ENCODE results near the gene CSTF3. TPM values are rescaled to one million over a fixed set of nuclear protein-coding genes. Genes with fewer than 3 reads are reported as not detected.

The CSTF3 gene
- polyA plus RNA-seq, 1 donor from 2014 or later = 86.8 TPM

DNA sequence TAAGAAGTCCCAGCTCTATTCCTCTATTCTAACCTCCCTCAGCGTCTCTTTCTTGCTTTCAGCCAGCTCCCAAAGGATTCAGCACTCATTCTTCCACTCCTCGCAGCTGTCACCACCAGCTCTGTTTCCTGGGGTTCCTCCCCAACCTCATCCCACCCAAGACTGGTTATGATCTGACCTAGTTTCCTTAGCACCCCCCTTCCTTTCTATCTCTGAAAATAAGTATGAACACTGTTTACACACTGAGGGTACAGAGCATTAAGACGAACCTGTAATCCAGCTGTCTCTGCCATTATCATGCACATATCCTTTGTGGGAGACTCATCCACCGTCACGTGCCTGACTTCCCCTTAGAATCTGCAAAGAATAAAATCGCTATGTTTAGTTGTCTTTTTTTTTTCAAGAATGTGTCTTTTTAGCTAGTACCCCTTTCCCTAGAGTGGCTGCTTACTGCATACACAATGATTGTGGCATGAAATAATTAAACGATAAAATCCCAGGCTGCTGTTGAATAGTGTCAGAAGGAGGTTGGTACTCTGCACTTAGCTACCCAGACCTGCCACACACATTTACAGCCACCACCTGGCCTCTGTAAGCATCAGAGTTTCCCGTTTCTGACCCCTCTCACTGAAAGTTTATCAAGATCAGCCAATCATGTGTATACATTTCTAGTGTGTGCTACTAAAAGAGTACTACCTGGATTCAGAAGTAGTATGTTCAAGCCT is 26.9 kb upstream of the CSTF3 start:
- TF ChIP-seq TAF1 (IDR thresholded peaks at IDR 0.05; ENCODE audit: low read depth) (no peak), EZH2 (IDR thresholded peaks at IDR 0.05; ENCODE audit: borderline replicate concordance, insufficient read depth, low read length, poor library complexity, severe bottlenecking) (no peak), MXI1 (conservative IDR thresholded peaks at IDR 0.05; ENCODE audit: poor library complexity, severe bottlenecking) (no peak)
- no peak overlapping the region for H3K4me3 ChIP-seq (ENCODE audit: low read length)
- no peaks in the 10 kb centered on the region for H3F3A ChIP-seq (ENCODE audit: insufficient read depth, low read length, poor library complexity, severe bottlenecking)
- no peak overlapping the region for H3K9ac ChIP-seq (ENCODE audit: low read length)
- H3K4me2 ChIP-seq (ENCODE audit: low read length) = no peak overlapping the region
- H3K27me3 ChIP-seq (ENCODE audit: insufficient read depth, low read depth, low read length) = no peaks in the 10 kb centered on the region
- no peaks in the 10 kb centered on the region for H3K9me2 ChIP-seq (ENCODE audit: insufficient read depth, low read length)
- no peaks in the 10 kb centered on the region for H4K20me1 ChIP-seq (ENCODE audit: insufficient read depth)
- H3K79me2 ChIP-seq (replicated peaks; ENCODE audit: insufficient read depth, low read length) = no peaks in the 10 kb centered on the region
- H3K9me3 ChIP-seq (ENCODE audit: low read length) = no peaks in the 10 kb centered on the region
- no peak overlapping the region for H3K27ac ChIP-seq (ENCODE audit: low read length)
- H2AFZ ChIP-seq (ENCODE audit: low read depth, low read length) = no peak overlapping the region
- no peaks in the 10 kb centered on the region for H3K36me3 ChIP-seq (ENCODE audit: insufficient read depth, low read length)

DNA sequence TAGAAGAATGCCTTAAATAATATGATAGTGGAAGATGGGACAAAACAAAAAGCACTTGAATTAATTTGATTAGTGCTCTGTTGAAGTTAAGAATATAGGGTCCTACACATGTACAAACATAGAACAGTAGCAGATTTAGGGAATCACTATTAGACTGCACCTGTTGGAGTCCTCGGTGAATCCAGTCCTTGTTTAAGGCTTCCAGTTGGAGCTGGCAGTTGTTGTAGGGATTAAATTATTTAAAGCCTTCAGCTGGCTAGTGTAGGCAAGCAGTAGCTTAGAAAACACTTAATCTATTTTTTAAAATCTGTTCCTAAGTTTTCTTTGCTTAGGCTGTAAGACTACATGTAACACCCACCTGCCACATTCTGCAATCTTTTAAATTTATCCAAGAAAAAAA is 24.5 kb upstream of the CSTF3 start:
- Histone ChIP-seq H3K27ac (ENCODE audit: low read length) (no peak overlapping the region), H3K4me2 (ENCODE audit: low read length) (no peak overlapping the region), H3K36me3 (ENCODE audit: insufficient read depth, low read length) (no peaks in the 10 kb centered on the region), H3K9me3 (ENCODE audit: low read length) (no peaks in the 10 kb centered on the region), H3F3A (ENCODE audit: insufficient read depth, low read length, poor library complexity, severe bottlenecking) (no peaks in the 10 kb centered on the region), H2AFZ (ENCODE audit: low read depth, low read length) (no peak overlapping the region), H3K27me3 (ENCODE audit: insufficient read depth, low read depth, low read length) (no peaks in the 10 kb centered on the region), H3K79me2 (replicated peaks; ENCODE audit: insufficient read depth, low read length) (no peaks in the 10 kb centered on the region), H3K4me3 (ENCODE audit: low read length) (no peak overlapping the region), H3K9ac (ENCODE audit: low read length) (no peak overlapping the region), H3K9me2 (ENCODE audit: insufficient read depth, low read length) (no peaks in the 10 kb centered on the region), H4K20me1 (ENCODE audit: insufficient read depth) (no peaks in the 10 kb centered on the region)
- TF ChIP-seq, protein P1, sequence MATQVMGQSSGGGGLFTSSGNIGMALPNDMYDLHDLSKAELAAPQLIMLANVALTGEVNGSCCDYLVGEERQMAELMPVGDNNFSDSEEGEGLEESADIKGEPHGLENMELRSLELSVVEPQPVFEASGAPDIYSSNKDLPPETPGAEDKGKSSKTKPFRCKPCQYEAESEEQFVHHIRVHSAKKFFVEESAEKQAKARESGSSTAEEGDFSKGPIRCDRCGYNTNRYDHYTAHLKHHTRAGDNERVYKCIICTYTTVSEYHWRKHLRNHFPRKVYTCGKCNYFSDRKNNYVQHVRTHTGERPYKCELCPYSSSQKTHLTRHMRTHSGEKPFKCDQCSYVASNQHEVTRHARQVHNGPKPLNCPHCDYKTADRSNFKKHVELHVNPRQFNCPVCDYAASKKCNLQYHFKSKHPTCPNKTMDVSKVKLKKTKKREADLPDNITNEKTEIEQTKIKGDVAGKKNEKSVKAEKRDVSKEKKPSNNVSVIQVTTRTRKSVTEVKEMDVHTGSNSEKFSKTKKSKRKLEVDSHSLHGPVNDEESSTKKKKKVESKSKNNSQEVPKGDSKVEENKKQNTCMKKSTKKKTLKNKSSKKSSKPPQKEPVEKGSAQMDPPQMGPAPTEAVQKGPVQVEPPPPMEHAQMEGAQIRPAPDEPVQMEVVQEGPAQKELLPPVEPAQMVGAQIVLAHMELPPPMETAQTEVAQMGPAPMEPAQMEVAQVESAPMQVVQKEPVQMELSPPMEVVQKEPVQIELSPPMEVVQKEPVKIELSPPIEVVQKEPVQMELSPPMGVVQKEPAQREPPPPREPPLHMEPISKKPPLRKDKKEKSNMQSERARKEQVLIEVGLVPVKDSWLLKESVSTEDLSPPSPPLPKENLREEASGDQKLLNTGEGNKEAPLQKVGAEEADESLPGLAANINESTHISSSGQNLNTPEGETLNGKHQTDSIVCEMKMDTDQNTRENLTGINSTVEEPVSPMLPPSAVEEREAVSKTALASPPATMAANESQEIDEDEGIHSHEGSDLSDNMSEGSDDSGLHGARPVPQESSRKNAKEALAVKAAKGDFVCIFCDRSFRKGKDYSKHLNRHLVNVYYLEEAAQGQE (IDR thresholded peaks at IDR 0.05; ENCODE audit: borderline replicate concordance) = no peak
- TF ChIP-seq RAD21 (conservative IDR thresholded peaks at IDR 0.05) (no peak), SMC3 (conservative IDR thresholded peaks at IDR 0.05; ENCODE audit: poor library complexity) (no peak), TAF1 (IDR thresholded peaks at IDR 0.05; ENCODE audit: low read depth) (no peak), EZH2 (IDR thresholded peaks at IDR 0.05; ENCODE audit: borderline replicate concordance, insufficient read depth, low read length, poor library complexity, severe bottlenecking) (no peak), MXI1 (conservative IDR thresholded peaks at IDR 0.05; ENCODE audit: poor library complexity, severe bottlenecking) (no peak), EP300 (conservative IDR thresholded peaks at IDR 0.05; ENCODE audit: poor library complexity, severe bottlenecking) (no peak), POLR2AphosphoS5 (IDR thresholded peaks at IDR 0.05) (no peak)
- TF ChIP-seq, protein P2, sequence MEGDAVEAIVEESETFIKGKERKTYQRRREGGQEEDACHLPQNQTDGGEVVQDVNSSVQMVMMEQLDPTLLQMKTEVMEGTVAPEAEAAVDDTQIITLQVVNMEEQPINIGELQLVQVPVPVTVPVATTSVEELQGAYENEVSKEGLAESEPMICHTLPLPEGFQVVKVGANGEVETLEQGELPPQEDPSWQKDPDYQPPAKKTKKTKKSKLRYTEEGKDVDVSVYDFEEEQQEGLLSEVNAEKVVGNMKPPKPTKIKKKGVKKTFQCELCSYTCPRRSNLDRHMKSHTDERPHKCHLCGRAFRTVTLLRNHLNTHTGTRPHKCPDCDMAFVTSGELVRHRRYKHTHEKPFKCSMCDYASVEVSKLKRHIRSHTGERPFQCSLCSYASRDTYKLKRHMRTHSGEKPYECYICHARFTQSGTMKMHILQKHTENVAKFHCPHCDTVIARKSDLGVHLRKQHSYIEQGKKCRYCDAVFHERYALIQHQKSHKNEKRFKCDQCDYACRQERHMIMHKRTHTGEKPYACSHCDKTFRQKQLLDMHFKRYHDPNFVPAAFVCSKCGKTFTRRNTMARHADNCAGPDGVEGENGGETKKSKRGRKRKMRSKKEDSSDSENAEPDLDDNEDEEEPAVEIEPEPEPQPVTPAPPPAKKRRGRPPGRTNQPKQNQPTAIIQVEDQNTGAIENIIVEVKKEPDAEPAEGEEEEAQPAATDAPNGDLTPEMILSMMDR (IDR thresholded peaks at IDR 0.05; ENCODE audit: poor library complexity, severe bottlenecking) = no peak
